PC-3 (cell line): ENCODE data around the gene PDLIM4.

ENCODE experiments used
- CTCF ChIP-seq: fragments of 300-600 bp; sonication (generic); conservative IDR thresholded peaks from 2 replicates; pipeline ENCODE4 v1.5.1; 2017; ENCODE audit warnings: antibody characterized with exemption, low read depth, mild to moderate bottlenecking, low read length
- EZH2 ChIP-seq: fragments of 300-600 bp; sonication (generic); IDR thresholded peaks from one replicate; pipeline ENCODE4 v1.6.1; 2017; ENCODE audit warnings: antibody characterized with exemption, mild to moderate bottlenecking, low read length; ENCODE audit not compliant: unreplicated experiment

DNA sequence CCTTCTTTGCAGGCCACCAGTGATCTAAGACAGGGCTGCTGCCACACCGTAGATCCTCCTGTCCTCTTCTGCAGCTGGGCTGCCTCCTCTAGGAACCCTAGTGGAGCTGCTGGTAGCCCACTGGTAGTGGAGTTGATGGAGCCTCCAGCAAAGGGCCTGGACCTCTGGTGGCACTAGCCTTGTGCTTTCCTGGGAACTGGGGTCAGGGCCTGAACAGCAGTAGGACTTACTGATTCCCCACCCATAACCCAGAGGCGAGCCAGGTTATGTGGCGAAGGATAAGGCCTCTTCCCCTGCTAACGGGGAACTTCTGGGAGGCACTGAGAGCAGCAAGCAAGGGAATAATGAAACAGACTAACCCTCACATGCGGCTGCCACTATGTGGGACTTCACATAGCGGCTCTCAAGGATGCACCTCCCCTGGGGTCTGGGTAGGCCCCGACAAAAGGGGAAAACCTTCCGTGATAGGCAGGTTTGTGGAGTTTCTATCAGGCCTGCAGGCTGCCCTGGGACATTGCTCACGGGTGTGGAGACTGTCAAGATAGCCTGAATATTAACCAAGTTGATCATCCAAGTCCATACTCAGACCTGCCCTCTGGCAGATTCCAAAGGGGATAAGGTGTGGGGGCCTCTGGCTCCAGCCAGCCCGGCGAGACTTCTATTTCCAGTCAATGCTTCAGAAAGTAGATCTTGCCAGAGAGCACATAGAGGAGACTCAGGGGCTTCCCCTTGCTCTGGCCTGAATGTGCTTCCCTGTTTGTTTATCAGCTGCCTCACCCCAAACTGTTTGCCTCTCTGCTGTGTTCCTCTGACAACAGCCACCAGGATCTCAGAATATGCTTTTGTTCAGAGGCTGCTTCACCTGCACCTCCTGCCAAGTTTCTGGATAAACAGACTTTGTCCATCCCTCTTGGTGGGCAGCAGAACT is 44.1 kb downstream of the PDLIM4 start:
- no peak for TF ChIP-seq CTCF
- TF ChIP-seq EZH2: no peak
